RWPE2 (cell line): ENCODE data around the gene TMEM208.

Experiments used
- ATAC-seq: fragments of 200-7000 bp; cut with Tn5 transposase; 3 replicates; pipeline ENCODE4 v1.9.1; 2021; ENCODE audit warnings: low read depth
- DNase-seq: peaks from one replicate; pipeline ENCODE4 v3.0.0-alpha.2; 2020; ENCODE audit warnings: low spot score
- H3K27ac ChIP-seq: fragments of 450-650 bp; 2 replicates; pipeline ENCODE4 v1.5.1; 2017; ENCODE audit warnings: mild to moderate bottlenecking; ENCODE audit not compliant: poor library complexity, severe bottlenecking
- H3K27me3 ChIP-seq: fragments of 250-450 bp; sonication (Bioruptor Pico); 2 replicates; pipeline ENCODE4 v1.5.1; 2021; ENCODE audit warnings: mild to moderate bottlenecking, moderate library complexity; ENCODE audit not compliant: insufficient read depth, poor library complexity, severe bottlenecking
- H3K36me3 ChIP-seq: fragments of 250-450 bp; sonication (Bioruptor Pico); 2 replicates; pipeline ENCODE4 v1.5.1; 2020; ENCODE audit warnings: low read depth, mild to moderate bottlenecking, moderate library complexity
- H3K4me1 ChIP-seq: fragments of 250-450 bp; sonication (Bioruptor Pico); 2 replicates; pipeline ENCODE4 v1.5.1; 2021; ENCODE audit warnings: mild to moderate bottlenecking, moderate library complexity; ENCODE audit not compliant: insufficient read depth, poor library complexity, severe bottlenecking
- H3K4me3 ChIP-seq: fragments of 250-450 bp; sonication (Bioruptor Pico); 2 replicates; pipeline ENCODE4 v1.5.1; 2021; ENCODE audit warnings: mild to moderate bottlenecking, moderate library complexity; ENCODE audit not compliant: severe bottlenecking
- H3K9me3 ChIP-seq: fragments of 250-450 bp; sonication (Bioruptor Pico); 2 replicates; pipeline ENCODE4 v1.5.1; 2021; ENCODE audit warnings: mild to moderate bottlenecking, moderate library complexity; ENCODE audit not compliant: severe bottlenecking
- CTCF ChIP-seq: fragments of 450-650 bp; IDR thresholded peaks from one replicate; pipeline ENCODE4 v1.5.1; 2017; ENCODE audit warnings: mild to moderate bottlenecking, moderate library complexity; ENCODE audit not compliant: poor library complexity, severe bottlenecking

The TMEM208 gene

GRCh38 chr16:67188798-67189197 lies 38.1 kb upstream of the TMEM208 start:
- no peak for DNase-seq
- no peak for TF ChIP-seq CTCF
- no peaks in the 10 kb centered on the region for H3K9me3 ChIP-seq
- H3K4me3 ChIP-seq = no peak overlapping the region
- H3K4me1 ChIP-seq = peaks cover 8% of the 10 kb centered on the region
- no peaks in the 10 kb centered on the region for H3K27me3 ChIP-seq
- no peak overlapping the region for H3K27ac ChIP-seq
- H3K36me3 ChIP-seq = peaks cover 11% of the 10 kb centered on the region
- ATAC-seq = no peak

- H3K27ac ChIP-seq = no peak within 1 kb of the TSS
- H3K9me3 ChIP-seq = no peaks in the 10 kb centered on the region
- no peak within 1 kb of the TSS for H3K4me3 ChIP-seq
- no peaks in the 10 kb centered on the region for H3K27me3 ChIP-seq
- no peak for TF ChIP-seq CTCF
- DNase-seq (no peak), ATAC-seq (no peak)
- H3K4me1 ChIP-seq = peaks cover 8% of the 10 kb centered on the region
- H3K36me3 ChIP-seq = peaks cover 24% of the 10 kb centered on the region
Measured at GRCh38 chr16:67190041-67190440, 36.9 kb upstream of the TMEM208 start, which contains the start of gene EXOC3L1. TSS of gene EXOC3L1 (minus strand) at chr16:67190136. CDS start at chr16:67189676, 460 bp downstream.

- Histone ChIP-seq H3K36me3 (peaks cover 31% of the 10 kb centered on the region), H3K4me3 (no peak overlapping the region), H3K27me3 (no peaks in the 10 kb centered on the region), H3K4me1 (peaks cover 8% of the 10 kb centered on the region), H3K27ac (no peak overlapping the region), H3K9me3 (no peaks in the 10 kb centered on the region)
- no peak for DNase-seq
- ATAC-seq = no peak
- TF ChIP-seq CTCF = no peak
Measured at GRCh38 chr16:67190448-67191399, 36.2 kb upstream of the TMEM208 start.

GRCh38 chr16:67191411-67191994 lies 35.4 kb upstream of the TMEM208 start:
- DNase-seq = no peak
- TF ChIP-seq CTCF = no peak
- peaks cover 38% of the 10 kb centered on the region for H3K36me3 ChIP-seq
- no peaks in the 10 kb centered on the region for H3K27me3 ChIP-seq
- H3K4me3 ChIP-seq = peak overlapping the region; percentile 79
- no peaks in the 10 kb centered on the region for H3K9me3 ChIP-seq
- H3K4me1 ChIP-seq = peaks cover 8% of the 10 kb centered on the region
- no peak for ATAC-seq
- H3K27ac ChIP-seq = peak overlapping the region; percentile 61
